Measurements from ENCODE around the gene RBBP8NL.

Gene RBBP8NL

DNA sequence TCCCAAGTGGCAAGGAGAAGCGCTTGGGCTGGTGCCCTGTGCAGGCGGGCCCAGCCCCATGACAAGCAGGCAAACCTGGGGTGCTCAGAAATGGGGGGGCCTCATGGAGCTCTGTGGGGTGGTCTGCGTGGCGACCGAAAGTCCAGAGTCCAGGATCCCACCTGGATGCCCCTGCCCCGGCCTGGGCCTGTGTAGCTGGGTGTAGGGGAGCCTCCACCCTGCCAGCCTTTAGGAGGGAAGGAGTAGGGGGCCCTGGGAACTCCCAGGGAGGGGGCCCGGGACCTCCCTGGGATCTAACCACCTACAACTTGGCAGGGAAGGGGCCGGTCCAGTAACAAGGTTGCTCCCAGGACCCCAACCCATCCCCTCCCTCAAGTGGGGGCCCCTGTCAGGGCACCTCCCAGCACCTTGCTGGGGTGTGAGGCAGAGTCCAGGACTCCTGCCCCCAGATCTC is 55.7 kb downstream of the RBBP8NL start:
- no peak for DNase-seq

DNA sequence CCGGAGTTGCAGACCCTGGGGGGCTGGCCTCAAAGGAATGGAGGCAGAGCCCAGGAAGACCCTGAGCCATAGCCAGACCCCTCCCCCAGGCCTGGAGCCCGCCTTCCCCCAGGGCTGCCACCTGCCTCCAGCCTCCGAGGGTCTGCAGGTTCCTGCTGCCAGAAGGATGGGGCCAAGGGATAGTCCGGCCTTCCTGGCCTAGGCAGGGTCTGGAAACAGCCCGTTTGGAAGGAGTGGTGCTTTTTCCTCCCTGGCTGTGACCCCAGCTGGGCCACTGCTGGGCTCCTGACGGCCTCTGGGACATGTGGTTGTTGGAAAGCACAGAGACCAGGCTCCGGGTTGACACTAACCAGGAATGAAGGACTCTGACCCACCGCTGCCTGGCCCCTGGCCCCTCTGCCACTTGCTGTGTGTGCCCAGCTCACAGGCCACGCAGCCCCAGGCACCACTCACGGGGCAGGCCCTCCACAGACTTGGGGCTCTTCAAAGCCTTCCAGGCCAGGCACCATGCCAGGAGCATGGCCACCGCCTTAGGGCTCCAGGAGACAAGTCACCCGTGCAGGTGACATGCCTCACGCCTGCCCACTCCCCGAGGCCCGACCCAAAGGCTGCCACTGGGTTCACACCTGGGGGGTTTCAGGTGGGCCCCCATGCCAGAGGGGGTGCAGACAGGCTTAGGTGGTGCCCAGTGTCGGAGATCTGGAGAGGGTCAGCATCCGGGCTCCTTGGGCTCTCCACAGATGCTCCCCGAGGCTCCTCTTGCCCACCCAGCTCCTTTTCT is 56.3 kb downstream of the RBBP8NL start:
- no peak for DNase-seq

DNA sequence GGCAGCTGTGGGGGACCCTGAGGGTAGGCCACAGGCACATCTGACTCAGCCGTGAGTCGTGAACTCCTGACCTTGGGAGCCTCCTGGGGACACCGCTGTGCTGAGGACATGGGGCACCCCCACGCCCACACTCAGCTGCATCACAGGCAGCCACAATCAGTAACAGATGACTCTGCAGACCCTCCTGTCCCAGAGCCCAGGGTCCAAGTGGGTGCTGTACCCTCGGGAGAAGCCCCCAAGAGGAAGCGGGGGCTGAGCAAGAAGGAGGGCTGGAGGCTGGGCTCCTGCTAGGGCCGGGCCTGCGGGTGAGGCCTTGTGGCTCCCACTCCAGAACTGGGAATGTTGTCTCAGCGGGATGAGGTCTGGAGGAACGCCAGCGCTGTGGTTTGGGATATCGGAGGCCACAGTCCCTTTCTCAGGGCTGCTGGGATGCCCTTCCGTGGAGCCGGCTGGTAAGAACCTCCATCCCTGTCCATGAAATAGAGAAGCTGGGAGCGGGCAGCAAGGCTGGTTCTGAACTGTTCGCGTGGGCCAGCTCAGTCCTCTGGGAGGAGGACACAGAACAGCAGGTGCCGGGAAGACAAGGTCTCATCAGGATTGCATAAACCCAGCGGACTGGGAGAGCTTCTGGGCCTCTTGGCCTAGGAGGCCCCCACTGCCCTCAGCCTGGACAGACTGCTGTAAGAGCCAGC is 57.1 kb downstream of the RBBP8NL start:
- DNase-seq = peak; percentile 80

DNA sequence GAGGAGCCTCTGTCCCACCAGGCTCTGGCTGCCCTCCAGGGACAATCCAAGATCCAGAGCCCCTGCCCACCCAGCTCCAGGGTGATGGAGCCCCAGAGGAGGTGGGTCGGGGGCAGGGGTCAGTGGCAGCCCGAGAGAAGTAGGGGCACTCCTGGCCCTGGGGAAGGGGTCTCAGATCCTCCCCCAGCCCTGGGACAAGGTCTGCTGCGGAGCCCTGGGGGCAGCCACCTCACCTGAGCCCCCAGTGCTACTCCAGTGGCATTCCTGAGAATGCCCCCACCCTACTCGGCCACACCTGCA is 57.6 kb downstream of the RBBP8NL start:
- no peak for DNase-seq

DNA sequence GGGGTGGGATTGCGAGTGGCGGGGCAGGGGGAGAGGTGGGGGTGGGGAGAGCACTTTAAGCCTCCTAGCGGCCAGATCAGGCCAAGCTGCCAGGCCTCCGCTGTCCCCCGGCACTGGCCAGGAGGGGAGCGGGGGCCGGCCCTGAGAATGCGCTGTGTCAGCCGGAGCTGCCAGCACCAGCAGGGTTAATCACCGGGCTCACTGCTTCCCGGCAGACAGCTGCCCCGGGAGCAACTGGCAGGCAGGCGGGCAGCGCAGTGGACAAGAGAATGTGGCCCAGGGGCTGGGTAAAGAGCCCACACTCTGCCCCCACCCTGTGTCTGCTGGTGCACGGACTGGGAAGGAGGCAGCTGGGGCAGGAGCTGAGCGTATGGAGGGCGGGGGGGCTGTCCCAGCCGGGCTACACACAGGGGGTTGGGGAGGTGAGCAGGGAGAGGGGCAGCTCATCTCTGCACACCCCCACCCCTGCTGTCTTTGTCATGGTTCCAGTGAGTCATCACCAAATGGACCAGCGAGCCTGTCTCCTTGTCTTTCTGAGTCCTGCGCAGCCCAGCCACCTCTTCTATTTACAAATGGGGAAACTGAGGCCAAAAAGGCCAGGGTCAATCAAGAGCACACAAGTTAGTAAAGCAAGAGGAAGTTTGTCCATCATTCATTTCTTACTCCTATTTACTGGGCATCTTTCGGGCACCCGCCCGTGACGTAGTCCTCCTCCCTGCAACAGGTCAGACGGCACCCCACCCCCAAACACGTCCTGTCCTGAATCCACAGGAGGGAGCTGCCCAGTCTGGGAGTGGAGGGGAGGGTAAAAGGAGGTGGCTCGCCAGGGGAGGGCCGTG is 58.1 kb downstream of the RBBP8NL start:
- no peak for DNase-seq

DNA sequence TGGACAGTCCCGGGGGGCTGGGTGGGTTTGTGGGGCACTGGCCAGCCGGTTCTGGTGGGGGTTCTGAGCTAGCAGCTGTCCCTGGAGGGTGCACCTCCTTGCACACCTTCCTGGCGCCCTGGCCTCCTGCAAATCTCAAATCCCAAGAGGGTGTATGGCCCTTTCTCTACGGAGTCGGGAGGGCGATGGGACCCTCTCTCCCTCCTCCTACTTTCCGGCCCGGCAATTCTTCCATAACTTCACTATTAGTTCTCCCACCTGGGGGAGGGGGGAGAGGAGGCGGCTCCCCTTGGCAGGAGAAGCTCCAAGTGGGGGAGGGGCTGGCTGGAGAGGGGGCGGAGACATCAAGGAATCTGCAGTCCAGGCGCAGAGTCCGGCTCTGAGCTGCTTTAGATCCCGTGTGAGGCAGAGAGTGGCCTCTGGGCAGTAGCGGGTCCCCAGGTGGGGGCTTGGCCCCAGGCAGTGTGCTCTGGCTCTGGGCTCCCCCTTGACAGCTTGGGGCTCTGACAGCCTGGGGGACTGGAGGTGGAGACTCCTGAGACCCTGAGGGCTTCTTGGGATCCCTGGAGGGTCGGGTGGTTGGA is 58.9 kb downstream of the RBBP8NL start:
- DNase-seq = no peak

DNA sequence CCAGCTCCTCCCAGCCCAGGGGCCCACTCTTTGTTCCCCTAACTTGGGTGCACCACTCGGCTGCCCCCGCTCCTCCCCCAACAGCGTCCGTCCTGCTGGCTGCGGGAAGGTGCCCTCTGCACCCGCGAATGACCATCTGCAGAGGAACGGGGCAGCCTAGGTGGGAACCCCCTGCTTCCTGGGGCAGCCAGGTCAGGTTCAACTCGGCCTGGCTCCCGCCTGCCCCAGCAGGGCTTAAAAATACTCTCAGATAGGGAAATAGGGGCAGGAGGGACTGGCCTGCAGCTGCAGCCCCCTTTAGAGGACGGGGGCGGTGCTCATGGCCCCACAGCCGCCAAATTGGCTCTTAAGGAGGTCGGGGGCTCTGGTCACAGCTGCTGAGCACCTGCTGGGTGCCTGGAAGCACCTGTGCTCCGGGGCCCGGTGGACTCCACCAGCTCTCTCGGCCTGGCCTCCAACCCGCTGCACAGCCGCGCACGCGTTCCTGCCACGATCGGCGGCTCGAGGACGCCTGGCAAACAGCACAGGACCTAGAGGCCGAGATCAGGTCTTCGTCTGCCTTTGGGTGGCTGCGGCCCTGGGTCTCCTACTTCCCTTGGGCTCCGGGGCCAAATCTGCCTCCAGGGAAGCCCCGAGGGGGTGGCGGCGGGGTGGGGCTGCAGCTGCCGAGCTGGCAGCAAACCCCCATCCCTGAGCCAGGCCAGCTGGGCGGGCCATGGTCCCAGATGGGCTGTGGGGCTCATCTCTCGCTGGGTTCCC is 59.5 kb downstream of the RBBP8NL start:
- peak; percentile 47 for DNase-seq

DNA sequence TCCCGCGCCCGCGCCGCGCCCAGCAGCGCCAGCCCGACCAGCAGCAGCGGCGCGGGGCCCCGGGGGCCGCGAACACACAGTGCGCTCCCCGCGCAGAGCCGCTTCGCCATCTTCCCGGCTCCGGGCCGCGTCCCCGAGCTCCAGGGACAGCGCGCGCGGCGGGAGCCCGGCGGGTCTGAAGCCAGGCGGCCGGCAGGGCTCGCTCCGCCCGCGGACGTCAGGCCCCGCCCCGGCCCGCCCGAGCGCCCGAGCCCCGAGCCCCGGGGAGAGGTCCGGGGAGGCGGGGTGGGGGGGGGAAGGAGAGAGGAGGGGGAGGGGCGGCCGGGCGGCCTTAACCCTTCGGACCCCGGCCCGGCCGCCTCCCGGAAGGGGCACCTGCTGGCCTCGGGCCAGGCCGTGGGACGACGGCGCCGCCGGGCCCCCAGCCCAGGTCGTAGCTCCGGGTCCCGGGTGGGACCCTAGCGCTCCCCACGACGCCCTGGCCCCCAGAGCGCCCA is 60.2 kb downstream of the RBBP8NL start, which contains the start of gene LAMA5:
Gene LAMA5 (minus strand): TSS at position 177 of the 497 bp plus-strand sequence. CDS start 67 bp downstream, at position 110.
- DNase-seq = no peak

DNA sequence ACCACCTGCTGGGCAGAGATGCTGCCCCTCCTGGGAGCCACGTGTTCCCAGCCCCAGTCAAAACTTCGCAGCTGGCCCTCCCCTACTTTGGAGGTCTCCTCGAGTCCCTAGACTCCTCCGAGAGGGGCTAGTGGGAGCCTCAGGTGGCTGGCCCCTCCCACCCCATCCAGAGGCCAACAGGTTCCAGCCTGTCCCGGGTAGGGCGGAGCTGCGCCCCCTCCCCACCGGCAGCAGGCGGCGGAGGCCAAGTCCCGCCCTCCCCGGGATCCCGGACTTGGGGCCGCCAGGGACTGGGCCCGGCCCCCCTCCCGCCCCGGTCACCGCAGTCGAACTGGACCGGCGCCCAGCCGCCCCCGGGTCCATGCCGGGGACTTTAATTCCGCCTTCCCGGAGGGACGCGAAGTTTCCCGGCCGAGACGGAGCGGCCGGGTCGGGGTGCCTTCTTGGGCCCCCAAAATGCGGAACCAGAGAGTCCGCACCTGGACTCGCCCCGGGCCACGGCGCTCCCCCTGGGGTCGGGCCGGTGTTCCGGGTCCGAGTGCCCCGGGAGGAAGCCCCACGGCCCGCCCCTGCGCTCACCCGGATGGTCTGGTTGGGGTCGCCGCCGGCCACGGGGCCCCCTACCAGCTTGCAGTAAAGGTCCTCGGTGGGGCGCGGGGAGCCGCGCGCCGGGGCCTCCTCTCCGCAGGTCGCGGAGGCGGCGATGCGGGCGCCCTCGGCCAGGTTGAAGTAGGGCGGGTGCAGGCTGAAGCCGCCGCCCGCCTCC is 60.8 kb downstream of the RBBP8NL start:
- DNase-seq = no peak

DNA sequence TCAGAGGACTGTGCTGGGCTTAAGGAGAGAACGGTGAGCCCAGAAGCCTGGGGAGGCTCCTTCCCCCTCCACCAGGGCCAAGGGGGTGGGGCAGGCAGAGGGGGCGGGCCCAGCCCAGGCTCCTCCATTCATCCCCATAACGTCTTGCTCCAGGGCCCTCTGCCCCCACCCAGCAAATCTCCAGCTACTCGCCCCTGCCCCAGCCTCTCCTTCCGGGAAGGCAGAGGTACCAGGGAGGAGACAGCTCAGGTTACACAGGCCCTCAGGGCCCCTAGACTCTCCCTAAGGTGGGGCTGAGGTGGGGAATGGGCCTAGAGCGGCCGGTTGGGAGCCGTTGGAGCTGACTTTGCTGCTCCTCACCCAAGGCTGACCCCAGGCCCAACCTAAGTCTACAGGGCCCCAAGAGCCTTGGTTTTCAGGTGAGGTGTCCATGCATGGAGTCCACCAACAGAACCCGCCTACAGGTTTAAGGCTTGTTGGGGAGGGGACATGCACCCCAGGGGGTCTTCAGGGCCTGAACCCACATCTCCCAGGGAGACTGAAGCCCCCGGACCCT is 61.4 kb downstream of the RBBP8NL start:
- no peak for DNase-seq

DNA sequence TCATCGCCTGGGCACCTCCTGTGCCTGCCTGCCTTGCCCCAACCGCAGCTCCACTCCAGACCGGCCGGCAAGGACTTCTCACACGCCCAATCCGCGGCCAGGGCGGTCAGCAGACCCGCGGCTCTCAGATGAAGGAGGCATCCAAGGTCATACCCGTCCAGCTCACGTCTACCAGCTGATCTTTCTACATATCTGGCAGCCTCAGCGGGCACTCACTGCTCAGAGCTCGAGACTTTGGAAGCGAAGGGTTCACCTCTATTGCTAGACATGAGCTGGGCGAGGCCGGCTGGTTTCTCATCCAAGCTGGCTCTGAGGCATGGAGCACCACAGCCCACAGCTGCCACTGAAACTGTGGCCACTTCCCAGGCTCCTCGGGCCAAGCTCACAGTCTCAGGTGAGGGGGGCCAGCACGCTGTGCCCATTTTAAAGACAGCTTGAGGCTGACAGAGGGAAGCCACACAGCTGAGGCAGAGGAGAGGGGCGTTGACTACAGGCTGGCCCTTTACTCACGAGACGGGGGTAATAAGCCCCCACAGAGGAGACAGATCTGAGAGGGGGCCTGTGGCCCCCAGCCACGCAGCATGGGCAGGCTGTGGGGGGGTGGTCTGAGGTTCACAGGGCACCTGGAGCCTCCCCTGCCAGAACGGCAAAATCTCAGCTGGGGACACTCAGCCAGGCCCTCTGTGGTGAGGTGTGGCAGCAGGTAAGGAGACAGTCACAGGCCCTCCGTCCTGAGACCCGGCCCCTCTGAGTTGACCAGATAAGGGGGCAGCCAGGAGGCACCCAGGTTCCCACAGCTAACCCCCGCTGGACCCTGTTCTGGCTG is 62.2 kb downstream of the RBBP8NL start:
- DNase-seq = no peak

DNA sequence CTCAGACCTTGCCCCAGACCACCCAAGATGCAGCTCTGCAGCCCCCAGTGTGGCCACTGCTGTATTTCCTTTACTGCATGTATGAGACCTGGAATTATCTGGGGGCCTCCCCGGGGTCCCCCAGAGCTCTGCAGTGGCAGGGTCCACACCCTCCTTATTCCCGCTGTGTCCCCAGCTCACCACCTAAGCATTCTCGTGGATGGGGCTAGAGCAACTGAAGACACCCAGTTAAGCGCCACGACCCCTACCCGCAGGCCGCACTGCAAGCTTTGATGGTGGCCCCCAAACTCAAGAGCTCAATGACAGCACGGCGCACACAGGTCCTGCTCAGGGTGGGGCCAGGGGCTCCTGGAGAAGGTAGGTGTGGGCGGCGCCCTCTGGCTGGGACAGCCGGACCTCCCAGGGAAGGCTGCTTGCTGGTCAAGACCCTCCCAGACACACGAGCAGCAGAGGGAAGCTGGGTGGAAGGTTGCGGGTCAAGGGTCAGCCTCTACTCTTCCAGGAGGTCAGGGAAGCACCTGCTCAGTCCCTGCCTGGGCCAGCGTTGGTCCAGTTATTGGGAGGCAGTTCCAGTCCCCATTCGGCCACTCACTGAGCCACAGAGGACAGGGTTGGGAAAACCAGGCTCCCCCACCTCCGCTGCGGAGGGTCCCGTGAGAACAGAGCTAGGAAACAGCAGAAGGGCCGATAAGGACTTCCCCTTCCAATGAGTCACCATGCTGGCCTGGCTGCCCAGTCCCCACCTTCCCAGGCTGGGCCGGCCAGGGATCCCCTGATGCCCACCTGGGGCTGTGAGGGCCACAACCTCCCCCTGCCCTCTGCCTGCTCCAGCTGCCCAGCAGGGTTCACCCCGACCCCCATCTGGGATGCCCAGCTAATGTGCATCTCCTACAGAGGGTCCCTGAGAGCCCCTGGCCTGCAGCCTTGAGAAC is 63.2 kb downstream of the RBBP8NL start:
- DNase-seq = no peak

DNA sequence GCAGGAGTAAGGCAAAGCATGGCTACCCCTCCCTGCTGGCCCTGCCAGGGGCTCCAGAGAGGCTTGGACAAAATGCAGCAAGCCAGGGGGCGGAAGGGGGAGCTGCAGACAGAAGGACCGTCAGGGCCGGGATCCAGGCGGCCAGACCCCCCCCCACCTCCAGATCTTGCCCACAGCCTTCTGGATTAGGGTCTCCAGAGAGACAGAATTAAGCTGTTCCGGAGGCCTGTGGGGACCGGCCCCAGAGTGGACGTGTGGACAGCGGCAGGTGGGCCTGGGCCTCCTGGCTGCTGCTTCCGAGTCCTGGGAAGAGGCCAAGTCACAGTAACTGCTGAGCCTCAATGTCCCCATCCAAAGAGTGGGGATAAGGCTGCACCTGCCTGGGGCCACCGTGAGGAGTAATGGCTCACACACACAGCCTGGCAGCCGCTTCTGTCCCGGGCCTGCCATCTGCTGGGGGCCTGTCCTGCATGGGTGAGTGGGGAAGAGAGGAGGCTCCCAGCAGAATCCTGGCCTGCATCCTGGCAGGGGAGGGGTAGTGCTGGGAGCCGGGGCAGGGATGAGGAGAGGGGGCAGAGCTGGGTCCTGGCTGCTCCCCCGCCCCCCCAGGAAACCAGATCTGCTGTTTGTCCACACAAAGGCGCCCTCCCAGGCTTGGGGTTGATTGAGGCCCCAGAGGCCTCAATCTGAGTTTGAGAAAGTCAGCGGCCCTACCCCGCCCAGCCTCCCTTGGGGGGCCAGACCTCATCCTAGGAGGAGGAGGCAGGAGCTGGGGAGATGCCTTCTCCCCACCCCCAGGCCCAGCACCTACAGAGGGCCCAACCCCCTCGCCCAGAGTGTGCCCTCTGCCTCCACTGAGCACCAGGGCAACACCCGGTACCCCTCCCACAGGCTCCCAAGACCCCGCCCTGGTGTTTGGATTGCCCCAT is 64.1 kb downstream of the RBBP8NL start:
- no peak for DNase-seq

DNA sequence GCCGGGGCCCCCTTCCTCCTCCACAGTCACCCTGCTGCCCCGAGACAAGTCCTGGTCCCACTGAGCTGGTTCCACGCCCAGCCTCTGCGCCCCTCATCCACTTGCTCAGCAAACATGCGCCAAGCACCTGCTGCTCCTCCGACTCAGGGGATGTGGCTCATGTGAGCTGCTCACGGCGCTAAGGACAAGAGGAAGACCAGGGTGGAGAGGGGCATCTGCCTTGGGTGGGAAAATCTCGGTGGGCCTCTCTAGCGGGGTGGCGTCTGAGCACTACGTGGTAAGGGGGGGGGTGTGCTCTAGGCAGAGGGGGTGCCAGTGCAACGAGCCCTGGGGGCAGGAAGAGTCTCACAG is 64.8 kb downstream of the RBBP8NL start:
- no peak for DNase-seq

DNA sequence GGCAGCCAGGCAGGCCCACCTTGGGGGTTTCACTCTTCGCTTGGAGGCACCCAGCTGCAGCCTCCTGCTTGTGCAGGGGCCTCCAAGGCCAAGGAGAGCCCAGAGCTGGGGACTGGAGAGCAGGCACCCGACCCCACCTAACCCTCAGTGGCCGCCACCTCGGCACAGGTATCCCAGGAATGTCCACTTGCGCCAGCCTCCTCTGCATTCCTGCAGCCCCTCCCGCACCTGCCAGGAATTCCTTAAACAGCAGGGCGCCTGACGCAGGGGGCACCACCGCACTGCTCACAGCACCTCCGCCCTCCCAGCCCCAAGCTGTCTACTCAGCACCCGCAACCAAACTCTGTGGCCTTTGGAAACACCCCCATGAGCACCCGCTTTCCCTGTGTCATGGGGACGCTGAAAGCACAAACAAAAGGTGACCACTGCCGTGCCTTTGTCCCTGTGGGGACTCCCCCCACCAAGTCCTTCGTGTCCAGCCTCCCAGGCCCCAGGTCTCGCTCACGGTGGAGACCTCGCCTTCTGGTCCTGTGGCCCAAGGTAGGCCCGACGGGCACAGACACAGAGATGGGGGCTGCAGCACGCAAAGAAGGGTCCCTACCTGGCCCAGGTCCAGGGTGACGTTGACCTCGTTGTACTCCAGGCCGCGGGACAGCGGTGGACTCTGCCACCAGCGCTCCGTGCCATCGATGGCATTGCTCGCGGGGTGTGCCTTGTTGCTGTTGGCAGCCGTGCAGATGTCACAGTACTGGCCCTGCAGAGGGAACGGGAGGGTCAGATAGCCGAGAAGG is 65.3 kb downstream of the RBBP8NL start:
- no peak for DNase-seq

DNA sequence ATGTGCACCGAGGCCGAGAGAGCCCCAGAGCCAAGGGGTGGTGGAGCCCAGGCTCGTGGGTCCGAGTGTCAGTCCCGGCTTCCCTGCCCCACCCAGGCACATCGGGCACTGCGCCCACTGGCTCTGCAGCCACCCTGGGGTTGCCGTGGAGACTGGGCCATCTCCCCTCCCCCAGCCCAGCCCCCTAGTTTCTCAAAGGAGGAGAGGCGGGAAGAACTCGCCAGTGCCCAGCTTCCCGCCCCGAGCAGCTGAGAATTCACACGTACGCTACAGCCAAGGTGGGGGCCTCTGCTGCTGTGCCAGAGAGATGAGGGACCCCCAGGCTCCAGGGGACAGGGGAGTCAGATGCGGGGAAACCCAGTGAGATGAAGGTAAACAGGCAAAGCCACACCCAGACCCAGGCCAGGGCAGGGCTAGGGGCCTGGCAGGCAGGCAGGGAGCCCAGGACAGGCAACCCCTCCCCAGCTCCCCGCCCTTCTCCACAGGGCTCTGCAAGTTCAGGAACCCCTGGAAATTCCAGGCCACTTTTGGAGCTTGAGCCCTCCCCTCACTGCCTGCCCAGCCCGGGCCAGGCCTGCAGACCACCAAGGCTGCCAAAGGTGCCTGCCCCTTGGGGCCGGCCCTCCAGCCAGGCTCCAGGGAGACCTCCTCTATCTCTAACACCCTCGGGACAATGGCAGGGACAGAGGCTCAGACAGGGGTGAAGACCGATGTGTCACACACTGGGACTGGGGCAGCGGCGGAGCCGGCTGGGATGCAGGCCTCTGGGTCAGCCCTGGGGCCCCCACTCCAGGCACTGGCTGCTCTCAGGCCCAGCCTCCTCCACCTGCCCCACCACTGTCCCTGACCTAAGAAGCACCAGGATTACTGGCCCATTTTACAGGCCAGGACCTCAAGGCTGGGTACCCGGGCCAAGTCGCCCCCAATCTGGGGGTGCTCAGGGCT is 66.2 kb downstream of the RBBP8NL start:
- DNase-seq = no peak

Data from stimulated activated CD8-positive, alpha-beta memory T cell treated with anti-CD3 and anti-CD28 coated beads, Interleukin-4, amount 100 ng/mL, for 48 hours (primary cell).